Epithelial cell of prostate (primary cell): ENCODE data around the gene PCOLCE2.
"Not testable (repeated sequence)": the region's sequence is repeated elsewhere in the genome, so short reads cannot be mapped to it uniquely, and the experiment has no call there.

Source experiments
- DNase-seq: peaks from one replicate; pipeline ENCODE4 v3.0.0-alpha.2; 2011; ENCODE audit warnings: low read depth, low spot score
- H3K27ac ChIP-seq: fragments of 450-650 bp; 2 replicates; pipeline ENCODE4 v1.5.1; 2017; ENCODE audit warnings: mild to moderate bottlenecking

The PCOLCE2 gene

GRCh38 chr3:142875099-142875498 lies 13.8 kb downstream of the PCOLCE2 start:
- H3K27ac ChIP-seq: no peak overlapping the region
- DNase-seq: no peak

- peak; percentile 78 for DNase-seq
- H3K27ac ChIP-seq: not testable (repeated sequence)
Observed at GRCh38 chr3:142868382-142868781, 20.5 kb downstream of the PCOLCE2 start.

GRCh38 chr3:142866841-142867631 lies 21.8 kb downstream of the PCOLCE2 start:
- H3K27ac ChIP-seq: no peak overlapping the region
- DNase-seq: peak; percentile 61

- no peak for DNase-seq
Observed at GRCh38 chr3:142863930-142864920, 24.7 kb downstream of the PCOLCE2 start.

GRCh38 chr3:142863010-142863817 lies 25.7 kb downstream of the PCOLCE2 start:
- peak; percentile 50 for DNase-seq
- H3K27ac ChIP-seq: peak overlapping the region; percentile 50

More at GRCh38 chr3:142863930-142864920, 24.7 kb downstream of the PCOLCE2 start:
- peak overlapping the region; percentile 50 for H3K27ac ChIP-seq

GRCh38 chr3:142861926-142862325 lies 27.0 kb downstream of the PCOLCE2 start:
- no peak for DNase-seq
- no peak overlapping the region for H3K27ac ChIP-seq

- DNase-seq: no peak
- no peak overlapping the region for H3K27ac ChIP-seq
Observed at GRCh38 chr3:142858043-142858442, 30.8 kb downstream of the PCOLCE2 start.

GRCh38 chr3:142857056-142857455 lies 31.8 kb downstream of the PCOLCE2 start:
- peak; percentile 29 for DNase-seq

GRCh38 chr3:142853270-142854168 lies 35.4 kb downstream of the PCOLCE2 start:
- peak; percentile 64 for DNase-seq
- no peak overlapping the region for H3K27ac ChIP-seq

More at GRCh38 chr3:142857056-142857455, 31.8 kb downstream of the PCOLCE2 start:
- H3K27ac ChIP-seq: no peak overlapping the region

GRCh38 chr3:142852009-142852408 lies 36.9 kb downstream of the PCOLCE2 start:
- no peak overlapping the region for H3K27ac ChIP-seq
- DNase-seq: no peak

GRCh38 chr3:142850395-142851023 lies 38.4 kb downstream of the PCOLCE2 start:
- DNase-seq: peak; percentile 57
- peak overlapping the region; percentile 41 for H3K27ac ChIP-seq

- DNase-seq: no peak
- no peak overlapping the region for H3K27ac ChIP-seq
Observed at GRCh38 chr3:142849148-142849547, 39.7 kb downstream of the PCOLCE2 start.

- no peak for DNase-seq
- H3K27ac ChIP-seq: no peak overlapping the region
Observed at GRCh38 chr3:142846779-142847577, 41.9 kb downstream of the PCOLCE2 start.

GRCh38 chr3:142844339-142844977 lies 44.4 kb downstream of the PCOLCE2 start:
- DNase-seq: peak; percentile 36
- H3K27ac ChIP-seq: no peak overlapping the region

- H3K27ac ChIP-seq: no peak overlapping the region
- no peak for DNase-seq
Observed at GRCh38 chr3:142839831-142840230, 49.1 kb downstream of the PCOLCE2 start.

- DNase-seq: no peak
- H3K27ac ChIP-seq: no peak overlapping the region
Observed at GRCh38 chr3:142837526-142837925, 51.4 kb downstream of the PCOLCE2 start.

GRCh38 chr3:142828703-142829305 lies 60.1 kb downstream of the PCOLCE2 start:
- DNase-seq: peak; percentile 31
- H3K27ac ChIP-seq: no peak overlapping the region
